GM12878 (cell line): ENCODE results near the gene RALB. TPM values are rescaled to one million over a fixed set of nuclear protein-coding genes. Genes with fewer than 3 reads are reported as not detected.

Experiments
- ASH2L ChIP-seq: fragments of 300-600, 200-600 bp; sonication (generic); IDR thresholded peaks from 2 replicates; pipeline ENCODE4 v1.6.1; 2017; ENCODE audit warnings: low read depth, mild to moderate bottlenecking, borderline replicate concordance
- ATF2 ChIP-seq: IDR thresholded peaks from 2 replicates; pipeline ENCODE4 v1.6.1; 2012; ENCODE audit warnings: low read length, inconsistent platforms
- BACH1 ChIP-seq: fragments of 450-650 bp; IDR thresholded peaks from 2 replicates; pipeline ENCODE4 v1.6.1; 2017; ENCODE audit warnings: mild to moderate bottlenecking, borderline replicate concordance
- BCL3 ChIP-seq: IDR thresholded peaks from 2 replicates; pipeline ENCODE4 v1.6.1; 2011; ENCODE audit warnings: borderline replicate concordance, low read depth, mild to moderate bottlenecking, moderate library complexity, low read length; ENCODE audit not compliant: insufficient read depth, poor library complexity, severe bottlenecking
- ELK1 ChIP-seq: IDR thresholded peaks from 2 replicates; pipeline ENCODE4 v1.6.1; 2012; ENCODE audit warnings: low read depth, low read length, improper control_type of control experiment
- ESRRA ChIP-seq: IDR thresholded peaks from 2 replicates; pipeline ENCODE4 v1.6.1; 2012; ENCODE audit warnings: mild to moderate bottlenecking, low read length, improper control_type of control experiment
- ETV6 ChIP-seq, 2 experiments: fragments of 450-650 bp in 1 of 2; IDR thresholded peaks in 1 of 2; conservative IDR thresholded peaks in 1 of 2; 2 replicates each; pipeline ENCODE4 v1.6.1; 2014; ENCODE audit warnings: antibody characterized with exemption in 1 of 2, borderline replicate concordance in 1 of 2, low read depth in 1 of 2, mild to moderate bottlenecking in 1 of 2, moderate library complexity in 1 of 2
- FOXM1 ChIP-seq: IDR thresholded peaks from 2 replicates; pipeline ENCODE4 v1.6.1; 2012; ENCODE audit warnings: low read depth, mild to moderate bottlenecking, inconsistent platforms, low read length, moderate library complexity
- HDAC2 ChIP-seq: fragments of 200-600 bp; sonication (generic); IDR thresholded peaks from 2 replicates; pipeline ENCODE4 v1.6.1; 2017
- IKZF1 ChIP-seq: fragments of 450-650 bp; conservative IDR thresholded peaks from 2 replicates; pipeline ENCODE4 v1.6.1; 2017; ENCODE audit warnings: antibody characterized with exemption, mild to moderate bottlenecking
- IRF5 ChIP-seq: fragments of 450-650 bp; IDR thresholded peaks from 2 replicates; pipeline ENCODE4 v1.6.1; 2017; ENCODE audit warnings: borderline replicate concordance
- JUNB ChIP-seq: IDR thresholded peaks from 2 replicates; pipeline ENCODE4 v1.6.1; 2016; ENCODE audit warnings: antibody characterized with exemption, mild to moderate bottlenecking
- KDM1A ChIP-seq: fragments of 200-600 bp; sonication (generic); IDR thresholded peaks from 2 replicates; pipeline ENCODE4 v1.6.1; 2016; ENCODE audit warnings: borderline replicate concordance
- MTA2 ChIP-seq: fragments of 450-650 bp; IDR thresholded peaks from 2 replicates; pipeline ENCODE4 v1.6.1; 2016; ENCODE audit warnings: low read depth, mild to moderate bottlenecking, moderate library complexity
- MXI1 ChIP-seq: fragments of 150-350 bp; IDR thresholded peaks from 2 replicates; pipeline ENCODE4 v1.6.1; 2011; ENCODE audit warnings: low read depth, mild to moderate bottlenecking, inconsistent platforms, low read length, improper control_type of control experiment
- NFYA ChIP-seq: IDR thresholded peaks from 2 replicates; pipeline ENCODE4 v1.6.1; 2011; ENCODE audit warnings: low read depth, mild to moderate bottlenecking, low read length, improper control_type of control experiment, borderline replicate concordance
- NRF1 ChIP-seq: conservative IDR thresholded peaks from 2 replicates; pipeline ENCODE4 v1.6.1; 2011; ENCODE audit warnings: mild to moderate bottlenecking, low read depth, low read length, improper control_type of control experiment
- PML ChIP-seq: IDR thresholded peaks from 2 replicates; pipeline ENCODE4 v1.6.1; 2012; ENCODE audit warnings: low read length, inconsistent platforms
- POLR2A ChIP-seq: IDR thresholded peaks from 2 replicates; pipeline ENCODE4 v1.6.1; 2011; ENCODE audit warnings: low read depth, mild to moderate bottlenecking, low read length
- RAD51 ChIP-seq: fragments of 450-650 bp; IDR thresholded peaks from 2 replicates; pipeline ENCODE4 v1.6.1; 2016; ENCODE audit warnings: moderate library complexity, mild to moderate bottlenecking, inconsistent platforms
- RELA ChIP-seq: fragments of 450-650 bp; IDR thresholded peaks from 2 replicates; pipeline ENCODE4 v1.8.0; 2014; ENCODE audit warnings: borderline replicate concordance; ENCODE audit not compliant: partially characterized antibody
- RFX5 ChIP-seq: IDR thresholded peaks from 2 replicates; pipeline ENCODE4 v1.6.1; 2011; ENCODE audit warnings: low read depth, low read length, improper control_type of control experiment
- SIX5 ChIP-seq: IDR thresholded peaks from 2 replicates; pipeline ENCODE4 v1.6.1; 2011; ENCODE audit warnings: mild to moderate bottlenecking, low read depth, low read length, moderate library complexity; ENCODE audit not compliant: severe bottlenecking
- SREBF1 ChIP-seq: IDR thresholded peaks from 2 replicates; pipeline ENCODE4 v1.6.1; 2012; ENCODE audit warnings: mild to moderate bottlenecking, low read length
- SREBF2 ChIP-seq: IDR thresholded peaks from 2 replicates; pipeline ENCODE4 v1.6.1; 2012; ENCODE audit warnings: mild to moderate bottlenecking, low read length
- TBL1XR1 ChIP-seq: IDR thresholded peaks from 2 replicates; pipeline ENCODE4 v1.6.1; 2012; ENCODE audit warnings: low read depth, low read length, improper control_type of control experiment
- ZBED1 ChIP-seq: IDR thresholded peaks from 2 replicates; pipeline ENCODE4 v1.6.1; 2016; ENCODE audit warnings: borderline replicate concordance
- polyA plus RNA-seq, 11 experiments: library from polyadenylated mRNA; depleted of rRNA in 4 of 11; unstranded in 6 of 11; stranded (reverse) in 5 of 11; fragments of >200 nt; fragmentation: Nextera tagmentation in 4 of 11; fragmentation: Illumina TruSeq in 1 of 11; extraction: Ambion mirVana in 4 of 11; extraction: Trizol in 1 of 11; gene quantifications; 1 replicate in 1 of 11; 2 replicates in 10 of 11; pipeline versions ENCODE4 v1.2.1 to v1.2.3, GENCODE V29; 2011 to 2016; ENCODE audit warnings: inconsistent platforms in 2 of 11, missing spikeins in 2 of 11, low read depth in 1 of 11
- total RNA-seq, 4 experiments: library from RNA; depleted of rRNA in 3 of 4; stranded (reverse); fragments of >200 nt in 3 of 4; fragmentation: Illumina TruSeq in 1 of 4; extraction: Trizol in 1 of 4; gene quantifications; 2 replicates each; pipeline versions ENCODE4 v1.2.1 to v1.2.3, GENCODE V29; 2013 to 2021

The RALB gene
- total and polyA plus RNA-seq, 10 of the 15 experiments (the other 5 are each of a cell fraction or from before 2014, with no cell fraction given) = 8.3 to 54.0 (median 24.2) TPM

GRCh38 chr2:120287183-120288015 is 34.7 kb downstream of the RALB start (continued):
- TF ChIP-seq IKZF1 (peak; percentile 76), BACH1 (peak; percentile 34; the same call in 1 of the 2 replicates), ETV6 (conservative IDR thresholded peaks at IDR 0.05 in 1 of 2, IDR thresholded peaks at IDR 0.05 in 1 of 2; ENCODE audit: borderline replicate concordance in 1 of 2, low read depth in 1 of 2) (peak in 1 of 2 experiments; percentile 76; a peak in 1 of 4 replicates), POLR2A (peak; percentile 58), JUNB (peak; percentile 96), ELK1 (no peak), SREBF2 (no peak), ESRRA (no peak), FOXM1 (peak; percentile 94), NFYA (no peak), ZBED1 (peak; percentile 52; the same call in 1 of the 2 replicates), SREBF1 (no peak), RELA (peak; percentile 51), MTA2 (peak; percentile 87), ATF2 (peak; percentile 90), RFX5 (no peak), KDM1A (no peak), ASH2L (peak; percentile 53; the same call in 1 of the 2 replicates), TBL1XR1 (no peak; the same call in 1 of the 2 replicates), NRF1 (no peak), MXI1 (0 out of 2 replicates have a peak, but pooled peaks have one; percentile 54), RAD51 (peak; percentile 21; the same call in 1 of the 2 replicates), PML (peak; percentile 80; the same call in 1 of the 2 replicates), BCL3 (peak; percentile 60), IRF5 (no peak), HDAC2 (no peak), SIX5 (no peak)
